HG03060 (cell line): ENCODE results near the gene DIABLO.
A peak's percentile ranks its signal among the peaks of the same experiment; 100 is the strongest.
"Not testable (repeated sequence)": the region's sequence is repeated elsewhere in the genome, so short reads cannot be mapped to it uniquely, and the experiment has no call there.

Experiments used
- ATAC-seq: cut with Tn5 transposase; IDR thresholded peaks from one replicate; pipeline ENCODE4 v1.9.1; 2021; ENCODE audit warnings: low read depth, moderate number of reproducible peaks; ENCODE audit not compliant: unreplicated experiment

The DIABLO gene

GRCh38 chr12:122225683-122226365 is at the start of gene DIABLO:
TSS of gene DIABLO (minus strand) at chr12:122226052. CDS start at chr12:122226014, 38 bp downstream.
- peak; percentile 86 for ATAC-seq

- ATAC-seq = no peak
Measured at GRCh38 chr12:122275459-122275858, 49.6 kb upstream of the DIABLO start.

- ATAC-seq = peak; percentile 70
Measured at GRCh38 chr12:122266230-122266901, 40.5 kb upstream of the DIABLO start, which contains the start of gene VPS33A. TSS of gene VPS33A (minus strand) at chr12:122266494. CDS start at chr12:122266408, 86 bp downstream.

DNA sequence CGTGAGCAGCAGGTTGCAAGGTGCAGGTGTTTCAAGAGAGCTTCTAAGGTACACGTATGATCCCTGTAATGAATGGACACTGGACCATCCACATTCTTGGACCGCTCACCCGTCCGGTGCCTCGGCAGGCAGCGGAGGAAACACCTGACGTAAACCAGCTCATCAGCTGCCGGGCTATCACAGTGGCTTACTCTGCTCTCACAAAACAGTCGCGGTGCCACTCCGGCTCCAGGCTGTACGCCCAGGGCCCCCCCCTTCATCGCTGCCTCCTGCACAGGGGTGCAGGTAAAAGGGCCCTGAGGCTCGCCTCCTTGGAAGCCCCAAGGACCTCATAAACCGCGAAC is 40.0 kb upstream of the DIABLO start:
- ATAC-seq = peak; percentile 10

DNA sequence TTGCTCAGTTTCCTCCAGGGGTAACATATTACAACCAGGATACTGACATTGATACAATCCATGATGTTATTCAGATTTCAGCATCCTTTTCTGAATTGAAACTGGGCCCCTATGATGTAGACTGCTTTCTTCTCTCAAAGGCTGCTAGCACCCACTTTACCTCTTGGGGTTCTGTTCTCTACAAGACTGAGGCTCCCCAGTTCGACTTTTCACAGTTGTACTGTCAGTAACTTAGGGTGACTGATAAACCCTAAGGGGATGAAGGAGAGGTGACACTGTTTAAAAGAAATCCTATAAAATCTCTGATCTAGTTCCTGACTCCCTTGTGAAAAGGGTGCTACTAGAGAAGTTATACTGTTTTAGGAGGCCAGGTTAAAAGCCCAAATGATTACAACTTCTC is 39.6 kb upstream of the DIABLO start:
- no peak for ATAC-seq

GRCh38 chr12:122260735-122261134 is 34.9 kb upstream of the DIABLO start:
- ATAC-seq = not testable (repeated sequence)

DNA sequence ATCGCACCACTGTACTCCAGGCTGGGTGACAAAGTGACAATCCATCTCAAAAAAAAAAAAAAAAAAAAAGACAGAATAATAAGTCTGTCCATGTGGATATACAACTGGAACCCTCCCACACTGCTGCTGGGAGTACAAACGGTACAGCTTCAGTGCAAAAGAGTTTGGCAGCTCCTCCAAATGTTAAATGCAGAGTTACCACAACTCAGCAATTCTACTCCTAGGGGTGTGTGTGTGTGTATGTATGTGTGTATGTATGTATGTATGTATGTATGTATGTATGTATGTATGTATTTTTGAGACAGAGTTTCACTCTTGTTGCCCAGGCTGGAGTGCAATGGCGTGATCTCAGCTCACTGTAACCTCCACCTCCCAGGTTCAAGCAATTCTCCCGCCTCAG is 33.1 kb upstream of the DIABLO start:
- ATAC-seq = not testable (repeated sequence)

DNA sequence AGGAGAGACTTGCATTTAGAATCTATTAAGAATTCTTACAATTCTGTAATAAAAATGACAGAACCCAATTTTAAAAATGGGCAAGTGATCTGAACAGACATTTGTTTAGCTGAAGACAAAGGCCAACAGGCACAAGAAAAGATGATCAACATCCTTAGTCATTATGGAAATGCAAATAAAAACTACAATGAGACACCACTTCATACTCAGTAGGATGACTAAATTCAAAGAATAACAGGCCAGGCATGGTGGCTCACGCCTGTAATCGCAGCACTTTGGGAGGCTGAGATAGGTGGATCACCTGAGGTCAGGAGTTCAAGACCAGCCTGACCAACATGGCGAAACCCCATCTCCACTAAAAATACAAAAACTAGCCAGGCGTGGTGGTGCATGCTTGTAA is 32.6 kb upstream of the DIABLO start:
- ATAC-seq = not testable (repeated sequence)

DNA sequence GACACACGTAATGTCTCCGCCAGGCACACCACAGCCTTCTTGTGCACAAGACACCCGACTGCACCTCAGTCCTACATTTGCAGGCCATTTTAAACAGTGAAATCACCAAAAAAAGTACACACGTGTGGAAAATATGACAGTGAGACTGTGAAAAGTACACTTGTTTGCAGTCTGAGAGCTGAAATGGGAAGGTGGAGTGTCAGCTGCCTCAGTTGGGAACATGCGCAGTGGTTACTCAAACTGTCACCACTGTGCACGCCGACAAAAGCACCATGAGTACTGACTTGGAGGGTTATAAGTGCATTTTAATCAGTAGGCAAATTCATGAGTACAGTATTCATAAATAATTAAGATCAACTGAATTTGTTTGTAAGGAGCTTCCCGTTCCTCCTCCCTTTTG is 24.7 kb upstream of the DIABLO start:
- no peak for ATAC-seq

DNA sequence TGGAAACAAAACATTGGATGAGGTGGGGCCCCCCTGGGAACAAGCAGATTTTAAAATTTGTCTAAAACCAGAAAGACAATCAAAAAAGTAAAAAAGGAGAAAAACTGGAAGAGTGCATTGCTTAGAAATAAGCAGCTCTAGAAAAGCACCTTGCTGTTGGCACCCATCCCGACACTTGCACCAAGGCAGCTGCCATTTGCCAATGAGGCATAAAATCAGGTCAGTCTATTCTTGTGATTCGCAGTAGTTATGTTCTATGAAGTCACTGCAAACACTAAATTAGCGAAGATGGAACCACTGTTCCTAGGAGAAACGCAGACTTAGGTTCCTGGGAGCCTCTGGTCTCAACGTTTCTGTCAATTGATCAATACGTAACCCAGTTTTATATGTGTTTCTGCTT is 24.2 kb upstream of the DIABLO start:
- ATAC-seq = no peak

DNA sequence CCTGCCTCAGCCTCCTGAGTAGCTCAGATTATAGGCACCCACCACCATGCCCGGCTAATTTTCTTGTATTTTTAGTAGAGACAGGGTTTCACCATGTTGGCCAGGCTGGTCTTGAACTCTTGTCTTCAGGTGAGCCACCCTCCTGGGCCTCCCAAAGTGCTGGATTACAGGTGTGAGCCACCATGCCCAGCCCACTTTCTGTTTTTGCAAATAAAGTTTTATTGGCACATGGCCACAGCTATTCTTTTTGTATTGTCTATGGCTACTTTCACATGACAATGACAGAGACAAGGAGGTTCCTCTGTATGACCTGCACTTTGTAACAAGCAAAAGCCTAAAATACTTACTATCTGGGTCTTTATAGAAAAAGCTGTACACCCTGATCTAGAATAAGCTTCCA is 19.7 kb upstream of the DIABLO start:
- ATAC-seq = no peak

- no peak for ATAC-seq
Measured at GRCh38 chr12:122244565-122245371, 18.9 kb upstream of the DIABLO start.

DNA sequence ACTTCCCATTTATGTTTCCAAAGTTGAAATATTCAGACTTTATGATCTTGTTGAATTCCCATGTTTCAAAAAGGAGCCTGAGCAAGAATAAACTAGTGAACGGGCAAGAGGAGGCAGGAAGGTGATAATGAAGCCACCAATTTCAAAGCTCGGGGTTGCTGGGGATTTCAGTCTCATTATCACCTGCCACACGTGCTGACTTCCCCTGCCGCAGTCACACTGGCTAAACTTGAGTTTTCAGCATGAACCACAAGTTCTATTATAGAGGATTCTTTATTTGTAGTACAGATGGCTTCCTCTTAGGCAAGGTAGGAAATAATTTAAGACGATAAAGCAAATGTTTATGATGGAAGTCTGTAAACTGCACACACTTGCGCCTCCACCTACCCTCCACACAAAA is 18.1 kb upstream of the DIABLO start:
- ATAC-seq = no peak

DNA sequence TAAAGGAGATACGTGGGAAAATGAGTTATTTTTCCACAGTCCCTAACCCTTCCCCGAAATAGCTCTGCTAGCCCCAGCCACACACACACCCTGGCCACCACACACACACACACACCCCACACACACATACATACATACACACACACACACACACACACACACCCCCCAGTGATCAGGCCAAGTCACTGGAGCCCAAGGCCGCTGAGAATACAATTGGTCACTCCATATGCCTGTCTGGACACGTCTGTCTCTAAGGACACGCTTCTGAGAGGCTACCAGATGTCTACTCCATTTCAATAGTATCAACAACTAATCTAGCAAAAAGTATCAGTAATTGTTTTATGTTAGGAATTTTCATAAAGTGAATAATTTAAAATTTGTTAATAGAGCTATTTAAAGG is 13.0 kb upstream of the DIABLO start:
- ATAC-seq = no peak

- no peak for ATAC-seq
Measured at GRCh38 chr12:122235741-122236140, 9.9 kb upstream of the DIABLO start.

DNA sequence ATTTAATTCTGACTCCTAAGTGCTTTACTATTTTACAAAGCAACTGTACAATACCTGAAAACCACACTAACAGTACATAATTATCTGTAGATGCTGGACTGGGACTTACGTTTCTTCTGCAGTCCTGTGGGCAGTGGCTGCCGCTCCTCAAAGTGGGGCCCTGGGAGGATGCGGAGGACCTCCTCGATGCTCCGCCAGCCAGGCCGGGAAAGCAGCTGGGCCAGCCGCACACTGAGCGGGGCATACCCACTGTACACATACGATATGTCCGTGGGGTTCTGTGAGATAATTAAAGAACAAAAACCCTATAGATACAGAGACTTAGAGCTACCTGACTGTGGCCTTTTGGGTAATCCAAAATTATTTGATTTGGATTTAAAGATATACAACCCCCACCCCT is 6.8 kb upstream of the DIABLO start:
- ATAC-seq = no peak

DNA sequence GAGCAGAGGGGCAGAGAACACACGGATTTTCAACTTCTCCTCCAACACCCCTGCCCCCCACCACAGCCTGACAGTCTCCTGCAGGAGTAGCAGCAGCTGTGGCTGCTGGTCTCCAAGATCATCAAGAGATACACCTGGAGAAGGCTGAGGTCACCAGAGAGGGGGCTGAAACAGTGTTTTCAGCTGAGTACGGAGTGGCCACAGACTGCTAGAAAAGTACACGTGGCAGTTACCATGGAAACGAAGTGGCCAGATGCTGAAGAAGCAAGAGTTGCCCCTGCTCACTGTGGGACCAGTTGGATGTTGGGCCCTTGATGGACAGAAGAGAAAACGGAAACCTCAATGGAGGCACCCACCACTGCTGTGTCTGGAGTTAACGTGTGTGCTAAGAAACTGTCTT is 4.9 kb upstream of the DIABLO start:
- no peak for ATAC-seq

DNA sequence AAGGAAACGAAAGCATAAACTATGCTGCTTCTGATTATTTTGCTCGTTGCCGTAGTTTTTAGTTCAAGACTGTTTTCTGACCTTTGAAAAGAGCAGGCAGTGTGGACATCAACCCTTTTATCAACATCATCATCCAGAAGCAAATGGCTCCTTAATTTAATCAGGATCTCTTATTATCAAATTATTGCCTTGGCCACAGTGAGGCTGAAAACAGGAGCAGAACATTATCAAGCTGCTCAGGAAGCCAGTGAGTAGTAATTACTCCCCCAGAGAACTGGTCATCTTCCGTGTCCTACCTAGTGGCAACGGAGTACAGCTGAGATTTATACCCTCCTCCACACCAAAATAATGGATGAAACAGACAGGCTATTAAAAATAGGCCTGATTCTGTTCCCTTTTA is 2.2 kb upstream of the DIABLO start:
- no peak for ATAC-seq

- ATAC-seq = no peak
Measured at GRCh38 chr12:122227341-122227740, 1.5 kb upstream of the DIABLO start.

DNA sequence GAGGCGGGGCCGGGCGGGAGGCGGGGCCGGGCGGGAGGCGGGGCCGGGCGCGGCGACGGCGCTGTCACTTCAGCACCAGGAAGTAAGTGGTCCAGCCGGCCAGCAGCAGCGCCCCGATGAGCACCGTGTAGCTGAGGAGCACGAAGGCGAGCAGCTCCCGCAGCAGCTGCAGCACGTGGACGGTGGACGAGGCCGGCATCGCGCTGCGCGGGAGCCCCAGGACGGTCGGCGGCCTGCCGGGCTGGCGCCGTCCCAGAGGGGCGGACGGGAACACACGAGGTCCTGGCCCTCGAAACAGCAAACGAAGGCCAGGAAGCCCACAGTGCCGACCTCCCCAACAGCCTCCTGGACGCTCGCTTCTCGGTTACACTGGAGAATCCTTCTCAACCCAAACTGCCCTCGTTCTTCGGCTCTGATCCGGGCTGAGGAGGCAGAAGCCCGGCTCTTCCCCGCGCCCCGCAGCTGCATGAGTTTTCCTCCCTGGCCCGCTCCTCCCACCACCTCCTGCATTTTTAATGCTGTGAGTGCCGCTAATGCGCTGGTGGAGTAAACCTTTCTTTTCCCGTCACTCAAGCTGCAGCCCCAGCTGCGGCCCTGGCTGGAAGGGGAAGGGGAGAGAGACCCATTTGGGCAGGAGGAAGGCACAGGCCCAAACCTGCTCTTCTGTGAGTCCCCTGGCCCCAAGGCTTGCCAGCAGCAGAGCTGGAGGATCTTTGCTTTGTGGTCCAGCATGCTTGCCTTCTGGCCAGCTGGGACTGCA is 694 bp upstream of the DIABLO start:
- no peak for ATAC-seq

- no peak for ATAC-seq
Measured at GRCh38 chr12:122216445-122216844, 9.4 kb downstream of the DIABLO start.
